MM.1S (cell line): ENCODE data around the gene INSRR.

Experiments
- DNase-seq: peaks from one replicate; pipeline ENCODE4 v3.0.0-alpha.2; 2015
- H2AFZ ChIP-seq: fragments of 300-600 bp; sonication (generic); 2 replicates; pipeline ENCODE4 v1.6.0; 2016; ENCODE audit warnings: antibody characterized with exemption, low read length
- H3F3A ChIP-seq: fragments of 300-600 bp; sonication (generic); 2 replicates; pipeline ENCODE4 v1.6.1; 2016; ENCODE audit warnings: mild to moderate bottlenecking, antibody characterized with exemption, low read length, moderate library complexity, mixed read lengths; ENCODE audit not compliant: insufficient read depth
- H3K27ac ChIP-seq: fragments of 300-600 bp; sonication (generic); 2 replicates; pipeline ENCODE4 v1.5.1; 2016; ENCODE audit warnings: mild to moderate bottlenecking, low read length
- H3K27me3 ChIP-seq: fragments of 300-600 bp; sonication (generic); replicated peaks from 2 replicates; pipeline ENCODE4 v1.6.0; 2016; ENCODE audit warnings: low read length; ENCODE audit not compliant: insufficient read depth
- H3K36me3 ChIP-seq: fragments of 300-600 bp; sonication (generic); replicated peaks from 2 replicates; pipeline ENCODE4 v1.6.1; 2016; ENCODE audit warnings: mild to moderate bottlenecking, low read length, mixed read lengths; ENCODE audit not compliant: insufficient read depth
- H3K4me1 ChIP-seq: fragments of 300-600 bp; sonication (generic); 2 replicates; pipeline ENCODE4 v1.6.1; 2016; ENCODE audit warnings: low read length, mixed read lengths
- H3K4me2 ChIP-seq: fragments of 300-600 bp; sonication (generic); 2 replicates; pipeline ENCODE4 v1.6.0; 2016; ENCODE audit warnings: low read depth, low read length
- H3K4me3 ChIP-seq: fragments of 300-600 bp; sonication (generic); 2 replicates; pipeline ENCODE4 v1.5.1; 2016; ENCODE audit warnings: low read length, mixed read lengths
- H3K79me2 ChIP-seq: fragments of 300-600 bp; sonication (generic); 2 replicates; pipeline ENCODE4 v1.6.1; 2016; ENCODE audit warnings: mixed run types, low read length, mixed read lengths
- H3K9ac ChIP-seq: fragments of 300-600 bp; sonication (generic); 2 replicates; pipeline ENCODE4 v1.6.1; 2016; ENCODE audit warnings: low read length, mixed read lengths
- H3K9me2 ChIP-seq: fragments of 300-600 bp; sonication (generic); replicated peaks from 2 replicates; pipeline ENCODE4 v1.6.1; 2016; ENCODE audit warnings: mild to moderate bottlenecking, low read length, mixed read lengths; ENCODE audit not compliant: insufficient read depth
- H3K9me3 ChIP-seq: fragments of 300-600 bp; sonication (generic); replicated peaks from 2 replicates; pipeline ENCODE4 v1.6.1; 2016; ENCODE audit warnings: mild to moderate bottlenecking, low read length, mixed read lengths; ENCODE audit not compliant: insufficient read depth
- H4K20me1 ChIP-seq: fragments of 300-600 bp; sonication (generic); 2 replicates; pipeline ENCODE4 v1.6.1; 2016; ENCODE audit warnings: mild to moderate bottlenecking, low read length, moderate library complexity, mixed read lengths; ENCODE audit not compliant: insufficient read depth
- EZH2 ChIP-seq: fragments of 300-600 bp; sonication (generic); optimal IDR thresholded peaks from 2 replicates; pipeline ENCODE3; 2017; ENCODE audit warnings: low read depth, mild to moderate bottlenecking, antibody characterized with exemption, low read length, mixed read lengths
- EZH2phosphoT487 ChIP-seq: fragments of 300-600 bp; sonication (generic); IDR thresholded peaks from 2 replicates; pipeline ENCODE4 v1.6.1; 2018; ENCODE audit warnings: antibody characterized with exemption, low read length
- TF ChIP-seq, protein P1 (sequence below): fragments of 300-600 bp; sonication (generic); IDR thresholded peaks from 2 replicates; pipeline ENCODE4 v1.5.1; 2016; ENCODE audit warnings: antibody characterized with exemption, low read length, mixed read lengths

Gene INSRR

DNA sequence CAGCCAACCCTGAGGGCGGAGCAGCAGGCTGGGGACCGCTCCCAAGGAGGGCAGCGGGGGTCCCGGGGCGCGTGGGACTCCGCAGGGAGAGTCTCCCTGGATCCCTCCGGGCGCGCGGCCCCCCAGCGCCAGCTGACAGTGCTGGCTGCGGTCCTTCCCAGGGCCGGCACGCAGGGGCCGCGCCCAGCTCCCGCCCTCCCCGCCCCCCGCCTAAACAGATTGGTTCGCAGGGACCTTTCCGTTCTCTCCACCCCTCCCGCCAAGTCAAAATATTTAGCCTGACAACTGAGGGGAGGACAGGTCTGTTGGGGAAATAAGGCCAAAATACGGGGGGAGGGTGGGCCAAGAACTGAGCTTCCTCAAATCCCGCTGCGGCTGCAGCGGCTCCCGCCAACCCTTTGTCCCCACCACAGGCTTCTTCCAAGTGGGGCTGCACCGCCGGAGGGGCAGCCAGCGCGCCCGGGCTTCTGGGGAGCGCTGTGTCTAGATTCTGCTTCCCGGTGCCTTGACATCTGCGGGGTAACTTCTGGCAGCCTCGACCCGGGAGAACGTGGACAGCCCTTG, at the start of gene INSRR:
TSS of gene INSRR (minus strand) at position 159 of the 564 bp plus-strand sequence. CDS start 496 bp downstream, outside the sequence.
- Histone ChIP-seq H3K27ac (no peak within 1 kb of the TSS), H3K9me3 (no peaks in the 10 kb centered on the region), H3K36me3 (no peaks in the 10 kb centered on the region), H4K20me1 (no peaks in the 10 kb centered on the region), H3K4me3 (peak within 1 kb of the TSS; percentile 39), H3K9me2 (no peaks in the 10 kb centered on the region), H3K79me2 (no peaks in the 10 kb centered on the region), H3K27me3 (peaks cover 82% of the 10 kb centered on the region), H3K9ac (no peak within 1 kb of the TSS), H2AFZ (peak within 1 kb of the TSS; percentile 28), H3F3A (no peaks in the 10 kb centered on the region), H3K4me1 (peaks cover 24% of the 10 kb centered on the region), H3K4me2 (peak within 1 kb of the TSS; percentile 90)
- TF ChIP-seq, protein P1, sequence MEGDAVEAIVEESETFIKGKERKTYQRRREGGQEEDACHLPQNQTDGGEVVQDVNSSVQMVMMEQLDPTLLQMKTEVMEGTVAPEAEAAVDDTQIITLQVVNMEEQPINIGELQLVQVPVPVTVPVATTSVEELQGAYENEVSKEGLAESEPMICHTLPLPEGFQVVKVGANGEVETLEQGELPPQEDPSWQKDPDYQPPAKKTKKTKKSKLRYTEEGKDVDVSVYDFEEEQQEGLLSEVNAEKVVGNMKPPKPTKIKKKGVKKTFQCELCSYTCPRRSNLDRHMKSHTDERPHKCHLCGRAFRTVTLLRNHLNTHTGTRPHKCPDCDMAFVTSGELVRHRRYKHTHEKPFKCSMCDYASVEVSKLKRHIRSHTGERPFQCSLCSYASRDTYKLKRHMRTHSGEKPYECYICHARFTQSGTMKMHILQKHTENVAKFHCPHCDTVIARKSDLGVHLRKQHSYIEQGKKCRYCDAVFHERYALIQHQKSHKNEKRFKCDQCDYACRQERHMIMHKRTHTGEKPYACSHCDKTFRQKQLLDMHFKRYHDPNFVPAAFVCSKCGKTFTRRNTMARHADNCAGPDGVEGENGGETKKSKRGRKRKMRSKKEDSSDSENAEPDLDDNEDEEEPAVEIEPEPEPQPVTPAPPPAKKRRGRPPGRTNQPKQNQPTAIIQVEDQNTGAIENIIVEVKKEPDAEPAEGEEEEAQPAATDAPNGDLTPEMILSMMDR = no peak
- TF ChIP-seq EZH2phosphoT487 (no peak), EZH2 (no peak)
- no peak for DNase-seq

DNA sequence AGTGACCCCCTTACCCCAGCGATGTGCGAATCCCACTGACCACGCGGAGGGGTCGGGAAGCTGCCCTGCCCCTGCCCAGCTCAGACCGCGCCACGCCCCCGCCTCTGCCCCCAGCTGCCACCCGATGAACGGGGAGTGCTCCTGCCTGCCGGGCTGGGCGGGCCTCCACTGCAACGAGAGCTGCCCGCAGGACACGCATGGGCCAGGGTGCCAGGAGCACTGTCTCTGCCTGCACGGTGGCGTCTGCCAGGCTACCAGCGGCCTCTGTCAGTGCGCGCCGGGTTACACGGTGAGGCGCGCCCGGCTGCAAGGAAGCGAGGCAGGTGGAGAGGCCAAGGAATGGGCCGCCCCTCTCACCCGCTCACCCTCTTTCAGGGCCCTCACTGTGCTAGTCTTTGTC, 49.6 kb upstream of the INSRR start:
- Histone ChIP-seq H3K9ac (no peak overlapping the region), H3K36me3 (no peaks in the 10 kb centered on the region), H3K79me2 (no peaks in the 10 kb centered on the region), H3F3A (no peaks in the 10 kb centered on the region), H4K20me1 (no peaks in the 10 kb centered on the region), H3K27me3 (peaks cover 82% of the 10 kb centered on the region), H3K4me3 (no peak overlapping the region), H3K9me3 (no peaks in the 10 kb centered on the region), H2AFZ (no peak overlapping the region), H3K27ac (no peak overlapping the region), H3K4me2 (no peak overlapping the region), H3K9me2 (no peaks in the 10 kb centered on the region), H3K4me1 (peaks cover 7% of the 10 kb centered on the region; the same call in 1 of the 2 replicates)
- TF ChIP-seq EZH2phosphoT487 (no peak), EZH2 (no peak)
- TF ChIP-seq, protein P1 = no peak
- no peak for DNase-seq

DNA sequence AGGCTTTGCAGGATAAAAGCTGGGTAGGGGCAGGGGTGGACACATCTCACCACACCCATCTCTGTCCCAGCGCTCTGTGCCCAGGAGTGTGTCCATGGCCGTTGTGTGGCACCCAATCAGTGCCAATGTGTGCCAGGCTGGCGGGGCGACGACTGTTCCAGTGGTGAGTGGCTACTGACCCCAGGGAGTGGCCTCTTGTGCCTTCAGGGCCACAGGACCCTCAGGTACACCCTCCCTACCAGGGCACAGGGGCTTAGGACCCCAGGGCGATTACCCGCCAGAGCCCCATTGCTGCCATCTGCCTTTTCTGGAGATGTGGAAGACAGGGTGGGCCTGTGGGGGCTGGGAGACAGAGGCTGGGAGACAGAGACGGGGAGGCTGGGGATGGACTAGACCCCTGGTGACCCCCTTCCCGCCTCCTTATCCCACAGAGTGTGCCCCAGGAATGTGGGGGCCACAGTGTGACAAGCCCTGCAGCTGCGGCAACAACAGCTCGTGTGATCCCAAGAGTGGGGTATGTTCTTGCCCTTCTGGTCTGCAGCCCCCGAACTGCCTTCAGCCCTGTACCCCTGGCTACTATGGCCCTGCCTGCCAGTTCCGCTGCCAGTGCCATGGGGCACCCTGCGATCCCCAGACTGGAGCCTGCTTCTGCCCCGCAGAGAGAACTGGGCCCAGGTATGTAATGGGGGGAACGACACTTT, 47.4 kb upstream of the INSRR start:
- no peaks in the 10 kb centered on the region for H3K9me3 ChIP-seq
- H3K4me2 ChIP-seq = no peak overlapping the region
- H3K4me3 ChIP-seq = no peak overlapping the region
- no peaks in the 10 kb centered on the region for H3K36me3 ChIP-seq
- no peaks in the 10 kb centered on the region for H3F3A ChIP-seq
- H3K9me2 ChIP-seq = no peaks in the 10 kb centered on the region
- peaks cover 7% of the 10 kb centered on the region; the same call in 1 of the 2 replicates for H3K4me1 ChIP-seq
- H4K20me1 ChIP-seq = no peaks in the 10 kb centered on the region
- H3K9ac ChIP-seq = no peak overlapping the region
- TF ChIP-seq EZH2phosphoT487 (no peak), EZH2 (no peak)
- TF ChIP-seq, protein P1 = no peak
- DNase-seq = no peak
- no peak overlapping the region for H3K27ac ChIP-seq
- H2AFZ ChIP-seq = no peak overlapping the region
- H3K79me2 ChIP-seq = no peaks in the 10 kb centered on the region
- peaks cover 83% of the 10 kb centered on the region for H3K27me3 ChIP-seq
